ENCODE data around the gene PARVB. TPM values are rescaled to one million over a fixed set of nuclear protein-coding genes. Genes with fewer than 3 reads are reported as not detected.

PARVB gene
- polyA plus RNA-seq, 3 donors = 14.8 to 75.5 (median 46.2) TPM

- no peak overlapping the region for H3K27ac ChIP-seq (ENCODE audit: low read depth, low read length)
- WGBS, 3 donors = 86 to 97% (median 95%) methylated on average over 13 of the region's 13 CpGs
Observed at GRCh38 chr22:44157916-44158618, 134.0 kb downstream of the PARVB start.

DNA sequence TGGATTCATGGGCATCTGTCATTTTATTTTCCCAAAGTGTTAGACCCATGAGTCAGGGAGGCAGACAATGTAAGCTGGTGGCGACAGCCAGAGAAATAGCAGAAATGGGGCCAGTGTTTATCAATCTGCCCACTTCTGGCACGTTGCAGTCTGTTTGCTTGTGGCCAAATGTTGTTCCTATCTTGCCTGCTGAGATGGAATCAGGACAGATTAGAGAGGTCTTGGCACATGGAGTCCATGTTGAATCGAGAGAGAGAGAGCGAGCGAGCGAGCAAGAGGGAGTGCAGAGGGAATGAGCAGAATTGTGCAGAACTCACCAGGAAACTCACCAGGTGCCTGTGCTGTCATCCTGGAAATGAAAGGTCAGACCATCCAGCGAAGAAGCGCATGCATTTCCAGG lies 134.7 kb downstream of the PARVB start:
- WGBS, 3 donors = 68 to 81% (median 77%) methylated on average over 8 of the region's 8 CpGs
- H3K27ac ChIP-seq (ENCODE audit: low read depth, low read length) = no peak overlapping the region

DNA sequence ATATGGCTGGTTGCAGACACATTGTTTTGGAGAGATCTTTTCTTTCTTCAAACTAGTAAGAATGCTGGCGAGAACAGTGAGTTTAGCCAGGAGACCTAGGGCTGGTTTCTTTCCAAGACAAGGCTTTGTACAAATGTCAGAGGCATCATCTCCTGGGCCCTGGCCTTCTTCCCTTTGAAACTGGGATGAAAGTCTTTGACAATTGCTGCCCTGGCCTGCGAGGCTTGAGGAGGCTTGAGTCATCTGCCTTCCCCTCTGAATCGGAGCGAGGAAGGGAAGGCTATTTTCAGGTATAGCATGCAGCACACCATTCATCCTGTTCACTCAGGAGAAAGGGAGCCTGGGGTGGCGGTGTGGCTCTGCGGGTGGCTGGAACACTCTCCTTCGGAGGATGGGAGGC lies 135.1 kb downstream of the PARVB start:
- WGBS, 3 donors = 68 to 86% (median 70%) methylated on average over 7 of the region's 7 CpGs
- no peak overlapping the region for H3K27ac ChIP-seq (ENCODE audit: low read depth, low read length)

GRCh38 chr22:44159811-44160210 lies 135.7 kb downstream of the PARVB start:
- H3K27ac ChIP-seq (ENCODE audit: low read depth, low read length) = no peak overlapping the region
- WGBS, 3 donors = 63 to 78% (median 76%) methylated on average over 7 of the region's 7 CpGs

- no peak overlapping the region for H3K27ac ChIP-seq (ENCODE audit: low read depth, low read length)
Observed at GRCh38 chr22:44160421-44160820, 136.3 kb downstream of the PARVB start.

GRCh38 chr22:44161673-44162072 lies 137.6 kb downstream of the PARVB start:
- 90 to 96% (median 93%) methylated on average over 11 of the region's 11 CpGs for WGBS, 3 donors
- no peak overlapping the region for H3K27ac ChIP-seq (ENCODE audit: low read depth, low read length)

More at GRCh38 chr22:44160421-44160820, 136.3 kb downstream of the PARVB start:
- 56 to 62% (median 60%) methylated on average over 5 of the region's 5 CpGs for WGBS, 3 donors

DNA sequence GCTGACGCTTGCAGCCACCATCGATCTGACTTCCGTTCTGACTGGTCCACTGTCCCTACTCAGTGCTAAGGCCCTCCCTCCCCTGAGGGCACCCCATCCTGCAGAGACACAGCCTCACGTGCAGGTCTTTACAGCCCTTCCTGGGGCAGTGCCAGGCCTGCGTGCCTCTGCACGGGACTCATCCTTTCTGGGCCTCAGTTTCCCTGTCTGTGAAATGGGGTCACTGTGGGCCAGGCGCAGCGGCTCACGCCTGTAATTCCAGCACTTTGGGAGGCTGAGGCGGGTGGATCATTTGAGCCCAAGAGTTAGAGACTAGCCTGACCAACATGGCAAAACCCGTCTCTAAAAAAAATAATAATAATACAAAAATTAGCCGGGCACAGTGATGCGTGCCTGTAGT lies 138.9 kb downstream of the PARVB start:
- H3K27ac ChIP-seq (ENCODE audit: low read depth, low read length) = no peak overlapping the region
- WGBS, 3 donors = 92 to 96% (median 95%) methylated on average over 13 of the region's 13 CpGs

DNA sequence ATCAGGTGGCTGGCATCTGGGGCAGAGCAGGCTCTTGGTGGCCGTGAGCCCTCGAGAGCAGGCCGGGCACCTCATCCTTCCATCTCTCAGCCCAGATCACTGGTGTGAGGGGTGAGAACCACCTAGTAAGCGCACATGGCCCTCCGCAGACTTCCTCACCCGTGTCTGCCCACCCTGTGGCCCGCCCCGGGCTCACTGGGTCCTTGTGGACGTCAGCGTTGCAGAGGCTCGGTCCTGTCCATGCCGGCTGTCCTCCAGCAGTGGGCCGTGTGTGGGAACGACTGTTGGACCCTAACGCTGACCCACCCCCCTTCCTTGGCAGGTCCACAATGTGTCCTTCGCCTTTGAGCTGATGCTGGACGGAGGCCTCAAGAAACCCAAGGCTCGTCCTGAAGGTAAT lies 139.4 kb downstream of the PARVB start:
- WGBS, 3 donors = 85 to 91% (median 91%) methylated on average over 16 to 18 of the region's 18 CpGs
- no peak overlapping the region for H3K27ac ChIP-seq (ENCODE audit: low read depth, low read length)

- WGBS, 3 donors = 82 to 85% (median 82%) methylated on average over 10 to 11 of the region's 11 CpGs
- H3K27ac ChIP-seq (ENCODE audit: low read depth, low read length) = no peak overlapping the region
Observed at GRCh38 chr22:44164031-44164430, 139.9 kb downstream of the PARVB start.

DNA sequence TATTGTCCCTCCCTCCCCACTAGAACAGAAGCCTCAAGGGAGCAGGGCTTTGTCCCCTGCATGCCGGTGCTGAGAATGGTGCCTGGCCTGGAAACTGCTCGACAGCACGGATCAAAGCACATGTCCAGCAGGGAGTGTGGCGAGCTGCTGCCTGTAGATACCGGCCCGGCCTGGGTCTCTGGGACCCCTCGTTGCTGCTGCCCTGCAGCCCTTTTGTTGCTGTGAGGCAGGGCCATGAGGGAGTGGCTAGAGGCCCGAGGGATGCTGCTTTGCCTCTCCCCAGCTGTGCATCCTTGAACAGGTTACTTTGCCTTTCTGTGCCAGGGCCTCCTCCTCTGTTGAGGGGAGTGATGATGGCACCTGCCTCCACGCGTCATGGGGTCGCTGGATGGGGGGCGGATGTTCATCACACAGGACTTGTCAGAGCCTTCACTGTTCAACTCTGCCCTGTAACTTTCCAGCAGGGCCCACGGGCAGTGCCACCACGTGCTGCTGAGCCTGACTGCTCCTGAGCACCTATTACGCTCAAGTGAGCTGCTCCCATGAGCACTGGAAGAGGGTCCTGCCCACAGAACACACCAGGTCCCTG lies 141.3 kb downstream of the PARVB start:
- WGBS, 3 donors = 89 to 94% (median 90%) methylated on average over 15 of the region's 15 CpGs
- H3K27ac ChIP-seq (ENCODE audit: low read depth, low read length) = no peak overlapping the region

GRCh38 chr22:44166498-44167276 lies 142.6 kb downstream of the PARVB start:
- WGBS, 3 donors = 82 to 88% (median 83%) methylated on average over 20 of the region's 20 CpGs
- H3K27ac ChIP-seq (ENCODE audit: low read depth, low read length) = no peak overlapping the region

- 61 to 78% (median 76%) methylated on average over 10 to 12 of the region's 12 CpGs for WGBS, 3 donors
- no peak overlapping the region for H3K27ac ChIP-seq (ENCODE audit: low read depth, low read length)
Observed at GRCh38 chr22:44167501-44167900, 143.4 kb downstream of the PARVB start.

- 81 to 89% (median 86%) methylated on average over 13 of the region's 13 CpGs for WGBS, 3 donors
- H3K27ac ChIP-seq (ENCODE audit: low read depth, low read length) = no peak overlapping the region
Observed at GRCh38 chr22:44168206-44168605, 144.1 kb downstream of the PARVB start.

DNA sequence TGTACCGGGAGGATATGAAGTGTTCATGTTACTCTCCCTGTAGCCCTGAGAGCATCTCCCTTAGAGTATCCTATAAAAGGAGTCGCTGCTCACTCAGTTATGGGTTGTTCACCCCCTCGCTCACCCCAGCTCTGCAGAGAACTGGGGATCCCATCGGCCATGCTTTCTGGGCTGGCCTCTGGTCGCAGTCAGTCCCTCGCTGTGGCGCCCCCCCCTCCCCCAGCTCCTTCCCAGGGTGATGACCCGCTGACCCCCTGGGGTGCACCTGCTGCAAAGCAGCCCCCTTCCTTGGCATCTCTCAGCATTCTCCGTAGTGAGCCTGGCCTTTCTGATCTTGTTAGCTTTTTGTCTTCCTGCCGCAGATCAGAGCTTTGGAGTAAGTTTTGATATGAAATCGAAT lies 146.4 kb downstream of the PARVB start:
- 86 to 90% (median 86%) methylated on average over 11 of the region's 11 CpGs for WGBS, 3 donors
- no peak overlapping the region for H3K27ac ChIP-seq (ENCODE audit: low read depth, low read length)

- WGBS, 3 donors = 58 to 85% (median 64%) methylated on average over 6 of the region's 6 CpGs
Observed at GRCh38 chr22:44171561-44171960, 147.5 kb downstream of the PARVB start.

GRCh38 chr22:44172370-44173108 lies 148.4 kb downstream of the PARVB start:
- 46 to 72% (median 47%) methylated on average over 22 of the region's 22 CpGs for WGBS, 3 donors

More at GRCh38 chr22:44171561-44171960, 147.5 kb downstream of the PARVB start:
- H3K27ac ChIP-seq (ENCODE audit: low read depth, low read length) = no peak overlapping the region

GRCh38 chr22:44173154-44173553 lies 149.1 kb downstream of the PARVB start:
- 77 to 89% (median 86%) methylated on average over 10 of the region's 10 CpGs for WGBS, 3 donors
- no peak overlapping the region for H3K27ac ChIP-seq (ENCODE audit: low read depth, low read length)

More at GRCh38 chr22:44172370-44173108, 148.4 kb downstream of the PARVB start:
- H3K27ac ChIP-seq (ENCODE audit: low read depth, low read length) = no peak overlapping the region

DNA sequence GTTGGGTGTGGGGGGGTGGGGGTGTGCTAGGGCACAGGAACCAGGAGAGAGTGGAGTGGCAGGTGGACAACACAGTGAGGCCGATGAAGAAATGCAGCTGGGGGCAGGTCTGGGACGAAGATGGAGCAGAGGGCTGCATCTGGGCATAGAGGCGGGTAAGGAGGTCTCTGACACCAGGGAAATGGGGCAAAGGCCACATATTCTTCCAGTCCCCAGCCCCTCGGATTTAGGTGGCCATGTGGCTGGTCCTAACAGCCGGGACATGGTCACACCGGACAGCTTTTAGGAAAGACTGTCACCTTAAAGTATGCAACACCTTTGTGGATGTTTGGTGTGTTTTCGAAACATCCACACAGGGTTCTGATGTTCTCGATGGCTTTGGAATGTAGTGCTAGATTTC lies 151.6 kb downstream of the PARVB start:
- H3K27ac ChIP-seq (ENCODE audit: low read depth, low read length) = no peak overlapping the region
- 75 to 84% (median 77%) methylated on average over 8 of the region's 8 CpGs for WGBS, 3 donors
